Subcutaneous adipose tissue (tissue), 4 donors: ENCODE measurements around the gene SLC35B1. TPM values are rescaled to one million over a fixed set of nuclear protein-coding genes. Genes with fewer than 3 reads are reported as not detected.

Experiments used
- total RNA-seq, 4 donors: library from RNA; depleted of rRNA; stranded (reverse); fragments of >200 nt; gene quantifications; one replicate each; pipeline ENCODE4 v1.1.0, GENCODE V29; 2016
- TF ChIP-seq, protein P1 (sequence below): fragments of 450-650 bp; IDR thresholded peaks from one replicate; pipeline ENCODE4 v1.5.1; 2016; ENCODE audit warnings: low read depth, mild to moderate bottlenecking, control low read depth, antibody characterized with exemption, moderate library complexity

Gene SLC35B1
- total RNA-seq, 4 donors from 2014 or later: 26.8 to 42.2 (median 33.3) TPM

- TF ChIP-seq, protein P1, sequence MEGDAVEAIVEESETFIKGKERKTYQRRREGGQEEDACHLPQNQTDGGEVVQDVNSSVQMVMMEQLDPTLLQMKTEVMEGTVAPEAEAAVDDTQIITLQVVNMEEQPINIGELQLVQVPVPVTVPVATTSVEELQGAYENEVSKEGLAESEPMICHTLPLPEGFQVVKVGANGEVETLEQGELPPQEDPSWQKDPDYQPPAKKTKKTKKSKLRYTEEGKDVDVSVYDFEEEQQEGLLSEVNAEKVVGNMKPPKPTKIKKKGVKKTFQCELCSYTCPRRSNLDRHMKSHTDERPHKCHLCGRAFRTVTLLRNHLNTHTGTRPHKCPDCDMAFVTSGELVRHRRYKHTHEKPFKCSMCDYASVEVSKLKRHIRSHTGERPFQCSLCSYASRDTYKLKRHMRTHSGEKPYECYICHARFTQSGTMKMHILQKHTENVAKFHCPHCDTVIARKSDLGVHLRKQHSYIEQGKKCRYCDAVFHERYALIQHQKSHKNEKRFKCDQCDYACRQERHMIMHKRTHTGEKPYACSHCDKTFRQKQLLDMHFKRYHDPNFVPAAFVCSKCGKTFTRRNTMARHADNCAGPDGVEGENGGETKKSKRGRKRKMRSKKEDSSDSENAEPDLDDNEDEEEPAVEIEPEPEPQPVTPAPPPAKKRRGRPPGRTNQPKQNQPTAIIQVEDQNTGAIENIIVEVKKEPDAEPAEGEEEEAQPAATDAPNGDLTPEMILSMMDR: no peak
Observed at GRCh38 chr17:49694847-49695697, 12.7 kb downstream of the SLC35B1 start.

DNA sequence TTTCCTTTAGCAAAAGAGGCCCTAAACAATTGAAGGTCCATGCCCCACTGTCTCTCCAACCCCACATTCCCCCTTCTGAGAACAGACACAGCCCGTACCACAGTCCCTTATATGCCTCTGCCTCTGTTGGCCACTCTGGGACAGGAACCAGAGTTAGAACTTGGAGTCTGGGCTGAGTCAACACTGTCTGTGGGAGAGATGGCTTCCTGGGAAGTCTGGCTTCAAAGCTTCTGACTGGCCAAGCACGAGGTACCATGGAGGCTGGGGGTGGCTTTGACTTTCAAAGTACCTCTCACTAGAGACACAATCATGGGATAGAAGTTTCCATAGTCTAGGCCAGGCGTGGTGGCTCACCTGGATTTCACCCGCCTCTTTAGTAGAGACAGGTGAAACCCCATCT lies 15.0 kb downstream of the SLC35B1 start:
- TF ChIP-seq, protein P1: no peak

- TF ChIP-seq, protein P1: no peak
Observed at GRCh38 chr17:49691677-49692191, 16.0 kb downstream of the SLC35B1 start.

GRCh38 chr17:49691086-49691676 lies 16.6 kb downstream of the SLC35B1 start:
- TF ChIP-seq, protein P1: no peak

GRCh38 chr17:49690256-49690655 lies 17.5 kb downstream of the SLC35B1 start:
- TF ChIP-seq, protein P1: no peak

- TF ChIP-seq, protein P1: no peak
Observed at GRCh38 chr17:49688848-49689247, 18.9 kb downstream of the SLC35B1 start.

DNA sequence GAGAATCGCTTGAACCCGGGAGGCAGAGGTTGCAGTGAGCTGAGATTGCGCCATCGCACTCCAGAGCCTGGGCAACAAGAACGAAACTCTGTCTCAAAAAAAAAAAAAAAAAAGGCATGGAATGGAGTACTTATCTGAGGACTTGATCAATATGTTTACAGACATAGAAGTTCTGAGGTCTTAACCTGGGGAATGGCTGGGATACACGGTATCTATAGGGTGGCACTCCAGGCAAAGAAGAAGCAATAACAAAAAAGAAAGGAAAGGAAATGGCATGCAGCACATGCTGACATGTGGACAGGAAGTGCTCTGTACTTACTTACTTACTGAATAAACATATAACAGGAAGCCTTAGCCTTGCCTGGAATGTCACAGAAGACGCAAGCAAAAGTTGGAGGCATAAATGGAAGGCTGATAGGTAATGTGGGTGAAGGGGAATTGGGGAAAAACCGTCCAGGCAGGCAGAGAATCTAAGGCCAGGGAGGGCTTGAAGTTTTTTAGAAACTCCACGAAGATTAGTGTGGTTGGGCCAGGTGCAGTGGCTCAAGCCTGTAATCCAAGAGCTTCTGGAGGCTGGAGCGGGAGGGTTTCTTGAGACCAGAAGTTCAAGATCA lies 19.8 kb downstream of the SLC35B1 start:
- TF ChIP-seq, protein P1: no peak
